H1 (cell line): Measurements from ENCODE around the gene SLFN12L. TPM values are rescaled to one million over a fixed set of nuclear protein-coding genes. Genes with fewer than 3 reads are reported as not detected.

ENCODE experiments used
- CTCF ChIA-PET: fragments of 300-600 bp; sonication (Branson Sonifier 250); formaldehyde crosslinking; loops from one replicate; lab custom pipeline; 2021; ENCODE audit not compliant: partially characterized antibody; lab: Charles Lee
- POLR2A ChIA-PET: fragments of 300-600 bp; sonication (Branson Sonifier 250); formaldehyde crosslinking; loops from one replicate; lab custom pipeline; 2021; ENCODE audit warnings: inconsistent platforms; ENCODE audit not compliant: partially characterized antibody; lab: Charles Lee
- DNase-seq, 2 experiments: peaks; one replicate each; pipeline versions ENCODE4 v3.0.0 to v3.0.0-alpha.2; 2010 to 2022; ENCODE audit warnings: low spot score in 2 of 2, low read depth in 1 of 2, mixed read lengths in 1 of 2
- FAIRE-seq: peaks from 2 replicates; lab custom pipeline; 2011; peaks lifted over from hg19 to GRCh38; lab: Jason Lieb, UNC
- H2AFZ ChIP-seq: 2 replicates; pipeline ENCODE4 v1.8.1; 2012; ENCODE audit warnings: low read length, inconsistent platforms
- H2AK5ac ChIP-seq: 2 replicates; pipeline ENCODE4 v1.6.1; 2013; ENCODE audit warnings: low read depth, low read length
- H2BK120ac ChIP-seq: replicated peaks from 2 replicates; pipeline ENCODE3; 2013; ENCODE audit warnings: low read depth, low read length, inconsistent platforms
- H2BK12ac ChIP-seq: 2 replicates; pipeline ENCODE4 v1.6.1; 2013; ENCODE audit warnings: low read depth, low read length
- H2BK15ac ChIP-seq: 2 replicates; pipeline ENCODE4 v1.6.1; 2013; ENCODE audit warnings: low read length
- H2BK20ac ChIP-seq: 2 replicates; pipeline ENCODE4 v1.6.1; 2013; ENCODE audit warnings: low read length
- H2BK5ac ChIP-seq: 2 replicates; pipeline ENCODE4 v1.6.1; 2013; ENCODE audit warnings: low read depth, low read length
- H3K14ac ChIP-seq: 2 replicates; pipeline ENCODE4 v1.6.1; 2013; ENCODE audit warnings: inconsistent platforms; ENCODE audit not compliant: insufficient read length
- H3K18ac ChIP-seq: 2 replicates; pipeline ENCODE4 v1.6.1; 2013; ENCODE audit warnings: low read length; ENCODE audit errors: extremely low read depth
- H3K23ac ChIP-seq: 2 replicates; pipeline ENCODE4 v1.6.1; 2013; ENCODE audit warnings: inconsistent platforms; ENCODE audit not compliant: insufficient read length
- H3K23me2 ChIP-seq: 2 replicates; pipeline ENCODE4 v1.6.1; 2013; ENCODE audit warnings: low read depth, low read length
- H3K27ac ChIP-seq: 2 replicates; pipeline ENCODE4 v1.6.1; 2011; ENCODE audit warnings: low read depth, low read length, inconsistent platforms
- H3K27me3 ChIP-seq, 4 experiments: replicated peaks in 1 of 4; 1 replicate in 1 of 4; 2 replicates in 3 of 4; pipeline versions ENCODE4 v1.6.1 to v1.8.1; 2011 to 2013; ENCODE audit warnings: low read length in 3 of 4, mild to moderate bottlenecking in 3 of 4, inconsistent platforms in 2 of 4, mixed read lengths in 2 of 4, moderate library complexity in 1 of 4; ENCODE audit not compliant: control insufficient read depth in 3 of 4, insufficient read depth in 3 of 4; ENCODE audit errors: extremely low read depth in 1 of 4
- H3K36me3 ChIP-seq, 4 experiments: 2 replicates each; pipeline versions ENCODE4 v1.6.1 to v1.8.1; 2011 to 2013; ENCODE audit warnings: mild to moderate bottlenecking in 4 of 4, low read length in 3 of 4, moderate library complexity in 2 of 4, control low read depth in 1 of 4, inconsistent platforms in 1 of 4; ENCODE audit not compliant: insufficient read depth in 4 of 4, control insufficient read depth in 2 of 4
- H3K4ac ChIP-seq: replicated peaks from 2 replicates; pipeline ENCODE3; 2013; ENCODE audit warnings: low read length, low read depth, mixed read lengths, inconsistent platforms; ENCODE audit not compliant: insufficient read length
- H3K4me1 ChIP-seq, 4 experiments: replicated peaks in 1 of 4; 1 replicate in 1 of 4; 2 replicates in 3 of 4; pipeline versions ENCODE4 v1.6.1 to v1.8.1; 2011 to 2013; ENCODE audit warnings: low read length in 3 of 4, inconsistent platforms in 2 of 4, mixed read lengths in 1 of 4; ENCODE audit not compliant: insufficient read depth in 4 of 4, control insufficient read depth in 3 of 4
- H3K4me2 ChIP-seq, 2 experiments: 2 replicates each; pipeline versions ENCODE4 v1.6.1 to v1.8.1; 2011 to 2013; ENCODE audit warnings: low read depth in 2 of 2, low read length in 2 of 2, control low read depth in 1 of 2, inconsistent platforms in 1 of 2, mild to moderate bottlenecking in 1 of 2; ENCODE audit not compliant: insufficient read depth in 1 of 2
- H3K4me3 ChIP-seq, 4 experiments: fragments of 200-600, 300-600 bp in 1 of 4; sonication (generic), shearing (Covaris generic), sonication (Bioruptor Twin) in 1 of 4; 2 replicates each; pipeline versions ENCODE4 v1.5.1 to v1.8.1; 2011 to 2016; ENCODE audit warnings: low read length in 4 of 4, low read depth in 3 of 4, control low read depth in 2 of 4, inconsistent platforms in 2 of 4, mild to moderate bottlenecking in 2 of 4, mixed read lengths in 1 of 4, moderate library complexity in 1 of 4; ENCODE audit not compliant: insufficient read depth in 2 of 4; ENCODE audit errors: extremely low read depth in 1 of 4
- H3K56ac ChIP-seq: replicated peaks from 2 replicates; pipeline ENCODE3; 2013; ENCODE audit warnings: low read depth, mild to moderate bottlenecking, mixed read lengths, low read length, inconsistent platforms; ENCODE audit not compliant: insufficient read length
- H3K79me1 ChIP-seq: 2 replicates; pipeline ENCODE4 v1.6.1; 2013; ENCODE audit warnings: low read depth, low read length, control low read depth
- H3K79me2 ChIP-seq, 2 experiments: 2 replicates each; pipeline versions ENCODE4 v1.6.1 to v1.8.1; 2012 to 2013; ENCODE audit warnings: low read length in 2 of 2, mild to moderate bottlenecking in 2 of 2, inconsistent platforms in 1 of 2; ENCODE audit not compliant: insufficient read depth in 2 of 2, control insufficient read depth in 1 of 2
- H3K9ac ChIP-seq, 4 experiments: replicated peaks in 1 of 4; 1 replicate in 1 of 4; 2 replicates in 3 of 4; pipeline versions ENCODE4 v1.6.1 to v1.8.1; 2011 to 2013; ENCODE audit warnings: low read depth in 3 of 4, low read length in 3 of 4, control low read depth in 2 of 4, mild to moderate bottlenecking in 2 of 4, moderate library complexity in 2 of 4, inconsistent platforms in 1 of 4; ENCODE audit errors: extremely low read depth in 1 of 4
- H3K9me3 ChIP-seq, 2 experiments: 2 replicates each; pipeline versions ENCODE4 v1.6.1 to v1.8.1; 2012 to 2013; ENCODE audit warnings: mild to moderate bottlenecking in 2 of 2, moderate library complexity in 2 of 2, control low read depth in 1 of 2, inconsistent platforms in 1 of 2, low read depth in 1 of 2, low read length in 1 of 2, mixed read lengths in 1 of 2; ENCODE audit not compliant: insufficient read depth in 2 of 2
- H4K20me1 ChIP-seq, 2 experiments: replicated peaks in 1 of 2; 2 replicates each; pipeline versions ENCODE3 to v1.8.1; 2011 to 2013; ENCODE audit warnings: inconsistent platforms in 2 of 2, low read length in 2 of 2, mild to moderate bottlenecking in 1 of 2; ENCODE audit not compliant: insufficient read depth in 2 of 2, control insufficient read depth in 1 of 2
- H4K5ac ChIP-seq: 2 replicates; pipeline ENCODE4 v1.6.1; 2013; ENCODE audit warnings: low read length, low read depth, mixed read lengths, inconsistent platforms; ENCODE audit not compliant: insufficient read length
- H4K8ac ChIP-seq: 2 replicates; pipeline ENCODE4 v1.8.0; 2013; ENCODE audit warnings: mild to moderate bottlenecking, moderate library complexity, low read length, inconsistent platforms; ENCODE audit not compliant: insufficient read depth; ENCODE audit errors: extremely low read depth
- H4K91ac ChIP-seq: replicated peaks from 2 replicates; pipeline ENCODE3; 2013; ENCODE audit warnings: low read length, mixed read lengths, inconsistent platforms; ENCODE audit not compliant: insufficient read length
- ATF2 ChIP-seq: IDR thresholded peaks from 2 replicates; pipeline ENCODE4 v1.6.1; 2012; ENCODE audit warnings: low read length, inconsistent platforms
- ATF3 ChIP-seq: IDR thresholded peaks from 2 replicates; pipeline ENCODE4 v1.6.1; 2011; ENCODE audit warnings: low read depth, mild to moderate bottlenecking, low read length; ENCODE audit not compliant: insufficient read depth
- CREB1 ChIP-seq: IDR thresholded peaks from 2 replicates; pipeline ENCODE4 v1.6.1; 2012; ENCODE audit warnings: inconsistent platforms
- HDAC2 ChIP-seq, 2 experiments: fragments of 300-600 bp in 1 of 2; sonication (generic) in 1 of 2; IDR thresholded peaks; 2 replicates each; pipeline ENCODE4 v1.6.1; 2011 to 2012; ENCODE audit warnings: low read depth in 2 of 2, low read length in 2 of 2, mild to moderate bottlenecking in 2 of 2, moderate library complexity in 2 of 2, borderline replicate concordance in 1 of 2, inconsistent platforms in 1 of 2
- JUND ChIP-seq: IDR thresholded peaks from 2 replicates; pipeline ENCODE4 v1.6.1; 2011; ENCODE audit warnings: mild to moderate bottlenecking, improper control_type of control experiment, low read length
- PHF8 ChIP-seq: fragments of 200-600 bp; sonication (generic); conservative IDR thresholded peaks from 2 replicates; pipeline ENCODE4 v1.7.1; 2012; ENCODE audit warnings: low read depth, mild to moderate bottlenecking, inconsistent platforms, low read length, moderate library complexity
- POU5F1 ChIP-seq: IDR thresholded peaks from 2 replicates; pipeline ENCODE4 v1.6.1; 2011; ENCODE audit warnings: low read depth, mild to moderate bottlenecking, low read length, moderate library complexity
- RNF2 ChIP-seq: fragments of 200-900, 300-1000 bp; sonication (generic); IDR thresholded peaks from 2 replicates; pipeline ENCODE4 v1.7.1; 2016; ENCODE audit warnings: borderline replicate concordance, low read depth, mild to moderate bottlenecking, antibody characterized with exemption, low read length; ENCODE audit not compliant: poor library complexity, severe bottlenecking; ENCODE audit errors: missing control alignments
- SAP30 ChIP-seq: fragments of 300-600 bp; sonication (generic); IDR thresholded peaks from 2 replicates; pipeline ENCODE4 v1.7.1; 2012; ENCODE audit warnings: low read length, moderate library complexity, mild to moderate bottlenecking, inconsistent platforms; ENCODE audit not compliant: insufficient read depth, insufficient replicate concordance
- SP2 ChIP-seq: IDR thresholded peaks from 2 replicates; pipeline ENCODE4 v1.6.1; 2012; ENCODE audit warnings: mild to moderate bottlenecking, low read length, inconsistent platforms
- SUZ12 ChIP-seq: fragments of 200-600 bp; sonication (generic); IDR thresholded peaks from 2 replicates; pipeline ENCODE4 v1.6.1; 2012; ENCODE audit warnings: mild to moderate bottlenecking, inconsistent platforms, low read length, moderate library complexity, mixed read lengths
- WGBS, 2 experiments: shearing (Covaris generic) in 1 of 2; methylation state at CpG; one replicate each; pipeline versions ENCODE4 v1.1.6 to v1.1.7; 2013 to 2015; ENCODE audit warnings: low lambda C conversion rate in 2 of 2, mixed read lengths in 2 of 2, inconsistent platforms in 1 of 2, low coverage in 1 of 2, missing lambda C conversion rate in 1 of 2; ENCODE audit not compliant: insufficient replicate concordance in 2 of 2, insufficient coverage in 1 of 2, insufficient read length in 1 of 2; ENCODE audit errors: extremely low coverage in 1 of 2, missing lambda C conversion rate in 1 of 2; 5-methylcytosine and 5-hydroxymethylcytosine counted together
- polyA plus RNA-seq, 7 experiments: library from polyadenylated mRNA; depleted of rRNA in 3 of 7; stranded (reverse) in 5 of 7; unstranded in 2 of 7; fragments of >200 nt in 5 of 7; fragments of 200-250 nt in 2 of 7; gene quantifications; 1 replicate in 5 of 7; 2 replicates in 1 of 7; 4 replicates in 1 of 7; pipeline versions ENCODE4 v1.2.1 to v1.2.3, GENCODE V29; 2011 to 2013; ENCODE audit warnings: missing spikeins in 2 of 7, mixed read lengths in 2 of 7
- total RNA-seq: library from RNA; stranded (reverse); fragmentation: NEBNext Ultra II Directional; extraction: Animal tissue kit (Norgen Biotek cat#: 25700); gene quantifications from 2 replicates; pipeline ENCODE4 v1.2.1, GENCODE V29; 2021

Gene SLFN12L
- total and polyA plus RNA-seq, 2 of the 8 experiments (the other 6 are each of a cell fraction or from before 2014, with no cell fraction given) = not detected

- Histone ChIP-seq H2BK5ac (no peak overlapping the region), H3K4me3 (no peak overlapping the region), H4K20me1 (no peaks in the 10 kb centered on the region), H3K4me2 (no peak overlapping the region), H3K4me1 (no peaks in the 10 kb centered on the region), H3K23me2 (no peaks in the 10 kb centered on the region), H2AFZ (no peak overlapping the region), H3K27me3 (peaks cover 4 to 37% (median 13%) of the 10 kb centered on the region in 4 experiments; a peak in 6 of 7 replicates), H4K91ac (no peak overlapping the region), H3K4ac (no peak overlapping the region), H3K18ac (no peak overlapping the region), H4K8ac (no peak overlapping the region), H2BK120ac (no peak overlapping the region), H4K5ac (no peak overlapping the region), H3K36me3 (no peaks in the 10 kb centered on the region), H3K79me2 (no peaks in the 10 kb centered on the region), H3K9ac (no peak overlapping the region), H3K23ac (no peak overlapping the region), H2BK12ac (no peak overlapping the region), H3K9me3 (no peaks in the 10 kb centered on the region), H2AK5ac (no peak overlapping the region), H2BK15ac (no peak overlapping the region), H3K27ac (no peak overlapping the region), H2BK20ac (no peak overlapping the region), H3K79me1 (no peaks in the 10 kb centered on the region), H3K14ac (no peak overlapping the region), H3K56ac (no peak overlapping the region)
- CTCF ChIA-PET = no interaction called here
- DNase-seq = no peak
- WGBS, 2 experiments = 91% methylated on average over 2 of the region's 2 CpGs; no CpG with 5 or more reads in 1 of the 2 experiments
- POLR2A ChIA-PET = no interaction called here
- FAIRE-seq = no peak
- TF ChIP-seq JUND = no peak
- no peak for TF ChIP-seq ATF3
- no peak for TF ChIP-seq ATF2
- TF ChIP-seq CREB1 = no peak
- no peak for TF ChIP-seq POU5F1
- TF ChIP-seq SAP30 = no peak
- TF ChIP-seq SP2 = no peak
- TF ChIP-seq RNF2 = no peak
- no peak for TF ChIP-seq HDAC2 (IDR thresholded peaks at IDR 0.05; ENCODE audit: borderline replicate concordance in 1 of 2, low read depth in 2 of 2, low read length in 2 of 2)
- no peak for TF ChIP-seq SUZ12
- TF ChIP-seq PHF8 = no peak
These were observed 61.1 kb downstream of the SLFN12L start for GRCh38 chr17:35476283-35476820.
